Tibial artery (tissue), 4 donors: ENCODE data around the gene MYRIP.
A peak's percentile ranks its signal among the peaks of the same experiment; 100 is the strongest.

Source experiments
- DNase-seq, 2 donors: peaks; one replicate each; pipeline ENCODE4 v3.0.0-alpha.2; 2019
- H3K27ac ChIP-seq, 2 donors: fragments of 200-600 bp; sonication (generic) in 1 of 2; 1 replicate in 1 of 2; 2 replicates in 1 of 2; pipeline ENCODE4 v1.5.1; 2018 to 2019; ENCODE audit warnings: mild to moderate bottlenecking in 1 of 2
- H3K27me3 ChIP-seq, 2 donors: fragments of 200-600 bp; sonication (generic) in 1 of 2; one replicate each; pipeline versions ENCODE4 v1.5.1 to v1.6.0; 2016 to 2019
- H3K36me3 ChIP-seq, 3 donors: fragments of 200-600 bp; sonication (generic) in 2 of 3; one replicate each; pipeline ENCODE4 v1.5.1; 2016 to 2019; ENCODE audit warnings: mild to moderate bottlenecking in 2 of 3
- H3K4me1 ChIP-seq, 4 donors: fragments of 200-600 bp; sonication (generic) in 2 of 4; 1 replicate in 3 of 4; 2 replicates in 1 of 4; pipeline ENCODE4 v1.5.1; 2016 to 2019
- H3K4me3 ChIP-seq, 2 donors: fragments of 200-600 bp; sonication (generic) in 1 of 2; 1 replicate in 1 of 2; 2 replicates in 1 of 2; pipeline ENCODE4 v1.5.1; 2018 to 2019; ENCODE audit warnings: mild to moderate bottlenecking in 2 of 2
- H3K9me3 ChIP-seq, 3 donors: fragments of 200-600 bp; sonication (generic) in 1 of 3; one replicate each; pipeline ENCODE4 v1.5.1; 2016 to 2019
- CTCF ChIP-seq, 2 experiments: fragments of 200-600 bp in 1 of 2; fragments of 450-650 bp in 1 of 2; IDR thresholded peaks; one replicate each; pipeline ENCODE4 v1.5.1; 2017 to 2019; ENCODE audit warnings: antibody characterized with exemption in 2 of 2, mild to moderate bottlenecking in 1 of 2, moderate library complexity in 1 of 2
- intact Hi-C: fragments of 100-400 bp; cut with DNase I; formaldehyde crosslinking; loops from one replicate; pipeline ENCODE4 v1.15.0; 2023; ENCODE audit warnings: low total_unique reads

The MYRIP gene

DNA sequence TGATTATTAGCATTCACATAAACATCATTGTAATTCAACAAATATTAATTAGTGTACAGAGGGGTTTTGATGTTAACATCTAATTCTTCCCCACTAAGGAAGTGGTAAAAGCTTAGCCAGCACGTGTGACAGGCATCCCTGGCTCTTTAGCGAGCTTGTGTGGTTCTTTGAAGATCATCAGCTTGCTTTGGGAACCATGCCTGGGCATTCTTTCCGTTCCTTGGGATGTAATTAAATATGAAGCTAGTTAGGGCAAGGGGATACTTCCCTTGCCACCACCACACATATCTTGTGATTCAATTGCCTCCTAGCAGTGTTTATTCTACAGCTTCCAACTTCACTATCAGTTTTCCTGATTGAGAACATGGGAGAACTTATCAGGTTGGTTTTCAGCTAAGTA is 246.5 kb downstream of the MYRIP start:
- no peak overlapping the region for H3K4me3 ChIP-seq
- no peak for TF ChIP-seq CTCF (IDR thresholded peaks at IDR 0.05)
- peaks cover 0 to 1% (median 0%) of the 10 kb centered on the region in 3 donors for H3K9me3 ChIP-seq
- intact Hi-C loops, result no loop called here
- peak overlapping the region; percentile 67 to 69 for H3K27ac ChIP-seq
- no peaks in the 10 kb centered on the region for H3K27me3 ChIP-seq
- no peak for DNase-seq
- peaks cover 0 to 46% (median 10%) of the 10 kb centered on the region in 4 donors for H3K4me1 ChIP-seq
- no peaks in the 10 kb centered on the region for H3K36me3 ChIP-seq

DNA sequence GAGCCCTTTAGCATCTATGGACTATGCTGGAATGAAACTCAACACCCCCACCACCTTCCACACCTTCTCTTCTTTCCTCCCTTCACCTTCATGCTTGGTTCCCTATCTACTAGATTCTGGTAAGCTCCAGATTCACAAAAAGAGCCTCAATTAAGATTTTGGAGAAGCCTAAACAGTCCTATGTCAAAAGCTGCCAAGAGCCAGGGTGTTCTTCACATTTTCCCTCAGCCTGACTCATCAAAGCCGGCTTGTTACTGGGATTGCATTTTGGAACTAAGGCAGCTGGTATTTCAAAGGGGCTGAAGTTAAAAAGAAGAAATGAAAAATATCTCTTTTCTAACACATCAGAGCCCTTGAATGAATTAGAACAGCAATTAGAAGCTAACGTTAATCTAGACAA is 247.7 kb downstream of the MYRIP start:
- Histone ChIP-seq H3K4me1 (peaks cover 0 to 46% (median 10%) of the 10 kb centered on the region in 4 donors), H3K4me3 (no peak overlapping the region), H3K36me3 (no peaks in the 10 kb centered on the region), H3K27me3 (no peaks in the 10 kb centered on the region), H3K27ac (peak overlapping the region; percentile 14 to 67), H3K9me3 (no peaks in the 10 kb centered on the region)
- TF ChIP-seq CTCF (IDR thresholded peaks at IDR 0.05), result no peak
- DNase-seq, result no peak
- intact Hi-C loops, result no loop called here

DNA sequence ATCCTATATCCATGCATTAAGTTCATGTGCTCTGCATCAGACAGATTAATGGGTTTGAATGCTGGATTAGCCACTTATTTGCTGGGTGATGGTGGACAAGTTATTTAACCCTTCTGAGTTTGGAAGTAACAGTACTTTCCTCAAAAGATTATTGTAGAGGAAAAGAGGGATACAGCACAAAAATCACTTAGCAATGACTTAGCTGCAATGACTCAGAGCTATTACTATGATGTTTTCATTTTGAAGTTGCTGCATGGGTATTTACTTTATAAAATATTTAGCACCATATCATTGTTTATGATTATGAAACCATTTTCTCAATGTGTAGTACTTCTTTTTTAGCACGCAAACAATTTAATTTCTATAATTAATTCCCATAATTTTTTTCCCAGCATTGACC is 248.4 kb downstream of the MYRIP start:
- no peak overlapping the region for H3K4me3 ChIP-seq
- H3K27me3 ChIP-seq, result no peaks in the 10 kb centered on the region
- no peak for DNase-seq
- H3K36me3 ChIP-seq, result no peaks in the 10 kb centered on the region
- H3K27ac ChIP-seq, result peak overlapping the region; percentile 14 to 67
- intact Hi-C loops, result no loop called here
- H3K9me3 ChIP-seq, result no peaks in the 10 kb centered on the region
- H3K4me1 ChIP-seq, result peaks cover 0 to 46% (median 10%) of the 10 kb centered on the region in 4 donors
- TF ChIP-seq CTCF (IDR thresholded peaks at IDR 0.05), result no peak

- H3K36me3 ChIP-seq, result no peaks in the 10 kb centered on the region
- TF ChIP-seq CTCF (IDR thresholded peaks at IDR 0.05), result no peak
- H3K27me3 ChIP-seq, result no peaks in the 10 kb centered on the region
- H3K27ac ChIP-seq, result no peak overlapping the region
- no peak for DNase-seq
- no peaks in the 10 kb centered on the region for H3K9me3 ChIP-seq
- intact Hi-C loops, result no loop called here
- no peaks in the 10 kb centered on the region for H3K4me1 ChIP-seq
- H3K4me3 ChIP-seq, result no peak overlapping the region
These were observed 259.2 kb downstream of the MYRIP start for GRCh38 chr3:40068636-40069035.

- Histone ChIP-seq H3K9me3 (no peaks in the 10 kb centered on the region), H3K27ac (no peak overlapping the region), H3K36me3 (no peaks in the 10 kb centered on the region), H3K27me3 (no peaks in the 10 kb centered on the region), H3K4me3 (no peak overlapping the region), H3K4me1 (no peaks in the 10 kb centered on the region)
- TF ChIP-seq CTCF (IDR thresholded peaks at IDR 0.05), result no peak
- intact Hi-C loops, result no loop called here
- DNase-seq, result no peak
These were observed 261.4 kb downstream of the MYRIP start for GRCh38 chr3:40070816-40071215.

- H3K36me3 ChIP-seq, result no peaks in the 10 kb centered on the region
- H3K27ac ChIP-seq, result no peak overlapping the region
- no peaks in the 10 kb centered on the region for H3K9me3 ChIP-seq
- no peak for DNase-seq
- intact Hi-C loops, result no loop called here
- H3K4me3 ChIP-seq, result no peak overlapping the region
- no peaks in the 10 kb centered on the region for H3K4me1 ChIP-seq
- no peak for TF ChIP-seq CTCF (IDR thresholded peaks at IDR 0.05)
- H3K27me3 ChIP-seq, result no peaks in the 10 kb centered on the region
These were observed 262.4 kb downstream of the MYRIP start for GRCh38 chr3:40071683-40072238.
